PFSK-1 (cell line): Measurements from ENCODE around the gene TESMIN.

Experiments used
- POLR2AphosphoS5 ChIP-seq: IDR thresholded peaks from 2 replicates; pipeline ENCODE4 v1.6.1; 2012; ENCODE audit warnings: low read depth, mild to moderate bottlenecking, control low read depth, low read length, moderate library complexity
- SIN3A ChIP-seq: IDR thresholded peaks from 2 replicates; pipeline ENCODE4 v1.6.1; 2012; ENCODE audit warnings: mild to moderate bottlenecking, low read length, moderate library complexity, borderline replicate concordance; ENCODE audit not compliant: insufficient read depth
- TAF1 ChIP-seq: IDR thresholded peaks from 2 replicates; pipeline ENCODE4 v1.6.1; 2012; ENCODE audit warnings: low read length, control low read depth, borderline replicate concordance; ENCODE audit not compliant: insufficient read depth
- TF ChIP-seq, protein P1 (sequence below), 2 experiments: IDR thresholded peaks; 2 replicates each; pipeline versions ENCODE4 v1.6.1 to v1.8.0; 2011 to 2012; ENCODE audit warnings: low read depth in 2 of 2, low read length in 2 of 2, control low read depth in 1 of 2, inconsistent platforms in 1 of 2, mild to moderate bottlenecking in 1 of 2, moderate library complexity in 1 of 2; ENCODE audit not compliant: insufficient read depth in 1 of 2

DNA sequence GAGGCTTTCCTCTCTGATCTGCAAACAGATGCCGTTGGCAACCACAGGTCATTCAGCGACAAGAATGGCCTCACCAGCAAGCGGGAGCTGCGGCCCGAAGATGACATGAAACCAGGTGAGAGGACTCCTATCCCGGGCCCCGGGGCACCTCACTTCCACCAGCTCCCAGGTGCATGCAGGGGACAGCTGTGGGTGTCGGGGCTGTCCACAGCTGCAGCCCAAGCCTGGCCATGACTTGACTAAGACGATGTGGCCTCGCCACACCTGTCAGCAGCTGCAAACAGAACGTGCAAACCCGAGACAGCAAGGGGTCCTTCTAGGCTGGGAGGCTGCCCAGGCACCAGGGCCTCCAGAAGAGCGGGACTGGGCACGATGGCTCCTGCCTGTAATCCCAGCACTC, 63.3 kb downstream of the TESMIN start:
- TF ChIP-seq, protein P1, sequence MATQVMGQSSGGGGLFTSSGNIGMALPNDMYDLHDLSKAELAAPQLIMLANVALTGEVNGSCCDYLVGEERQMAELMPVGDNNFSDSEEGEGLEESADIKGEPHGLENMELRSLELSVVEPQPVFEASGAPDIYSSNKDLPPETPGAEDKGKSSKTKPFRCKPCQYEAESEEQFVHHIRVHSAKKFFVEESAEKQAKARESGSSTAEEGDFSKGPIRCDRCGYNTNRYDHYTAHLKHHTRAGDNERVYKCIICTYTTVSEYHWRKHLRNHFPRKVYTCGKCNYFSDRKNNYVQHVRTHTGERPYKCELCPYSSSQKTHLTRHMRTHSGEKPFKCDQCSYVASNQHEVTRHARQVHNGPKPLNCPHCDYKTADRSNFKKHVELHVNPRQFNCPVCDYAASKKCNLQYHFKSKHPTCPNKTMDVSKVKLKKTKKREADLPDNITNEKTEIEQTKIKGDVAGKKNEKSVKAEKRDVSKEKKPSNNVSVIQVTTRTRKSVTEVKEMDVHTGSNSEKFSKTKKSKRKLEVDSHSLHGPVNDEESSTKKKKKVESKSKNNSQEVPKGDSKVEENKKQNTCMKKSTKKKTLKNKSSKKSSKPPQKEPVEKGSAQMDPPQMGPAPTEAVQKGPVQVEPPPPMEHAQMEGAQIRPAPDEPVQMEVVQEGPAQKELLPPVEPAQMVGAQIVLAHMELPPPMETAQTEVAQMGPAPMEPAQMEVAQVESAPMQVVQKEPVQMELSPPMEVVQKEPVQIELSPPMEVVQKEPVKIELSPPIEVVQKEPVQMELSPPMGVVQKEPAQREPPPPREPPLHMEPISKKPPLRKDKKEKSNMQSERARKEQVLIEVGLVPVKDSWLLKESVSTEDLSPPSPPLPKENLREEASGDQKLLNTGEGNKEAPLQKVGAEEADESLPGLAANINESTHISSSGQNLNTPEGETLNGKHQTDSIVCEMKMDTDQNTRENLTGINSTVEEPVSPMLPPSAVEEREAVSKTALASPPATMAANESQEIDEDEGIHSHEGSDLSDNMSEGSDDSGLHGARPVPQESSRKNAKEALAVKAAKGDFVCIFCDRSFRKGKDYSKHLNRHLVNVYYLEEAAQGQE (IDR thresholded peaks at IDR 0.05; ENCODE audit: insufficient read depth in 1 of 2, low read depth in 2 of 2, low read length in 2 of 2): no peak
- TF ChIP-seq POLR2AphosphoS5: no peak
- TF ChIP-seq SIN3A: no peak
- TF ChIP-seq TAF1: no peak
